Mucosa of rectum (tissue), 2 donors: ENCODE results near the gene MIPOL1.

Experiments
- H3K27ac ChIP-seq, 2 donors: one replicate each; pipeline ENCODE4 v1.7.0; 2013; ENCODE audit warnings: inconsistent platforms in 2 of 2, low read depth in 2 of 2, low read length in 2 of 2
- H3K27me3 ChIP-seq, 2 donors: one replicate each; pipeline ENCODE4 v1.7.0; 2013; ENCODE audit warnings: low read length in 2 of 2; ENCODE audit not compliant: control insufficient read depth in 2 of 2, insufficient read depth in 2 of 2
- H3K36me3 ChIP-seq, 2 donors: one replicate each; pipeline ENCODE4 v1.7.0; 2013; ENCODE audit warnings: low read length in 2 of 2; ENCODE audit not compliant: control insufficient read depth in 2 of 2, insufficient read depth in 2 of 2
- H3K4me1 ChIP-seq, 2 donors: one replicate each; pipeline ENCODE4 v1.7.0; 2013; ENCODE audit warnings: low read length in 2 of 2, mild to moderate bottlenecking in 1 of 2; ENCODE audit not compliant: control insufficient read depth in 2 of 2, insufficient read depth in 2 of 2
- H3K4me3 ChIP-seq, 2 donors: one replicate each; pipeline ENCODE4 v1.7.0; 2013; ENCODE audit warnings: low read length in 2 of 2
- H3K9ac ChIP-seq, 2 donors: one replicate each; pipeline ENCODE4 v1.7.0; 2013; ENCODE audit warnings: low read length in 2 of 2, low read depth in 1 of 2, mild to moderate bottlenecking in 1 of 2
- H3K9me3 ChIP-seq, 2 donors: one replicate each; pipeline ENCODE4 v1.7.0; 2013; ENCODE audit warnings: low read length in 2 of 2; ENCODE audit not compliant: control insufficient read depth in 2 of 2
- donor health status: healthy.
- donor health status: Normal muscosa, but diverticular disease.

MIPOL1 gene

GRCh38 chr14:37466003-37466622 lies 268.4 kb downstream of the MIPOL1 start:
- no peak overlapping the region for H3K9ac ChIP-seq
- no peaks in the 10 kb centered on the region for H3K27me3 ChIP-seq
- peak overlapping the region; percentile 74 to 79 for H3K27ac ChIP-seq
- H3K9me3 ChIP-seq, result peaks cover 0 to 3% of the 10 kb centered on the region in 2 donors
- no peaks in the 10 kb centered on the region for H3K36me3 ChIP-seq
- peak overlapping the region; percentile 33 to 39 for H3K4me3 ChIP-seq
- H3K4me1 ChIP-seq, result peaks cover 2 to 12% of the 10 kb centered on the region in 2 donors

- peak overlapping the region; percentile 74 to 79 for H3K27ac ChIP-seq
- no peaks in the 10 kb centered on the region for H3K36me3 ChIP-seq
- no peak overlapping the region for H3K9ac ChIP-seq
- H3K27me3 ChIP-seq, result no peaks in the 10 kb centered on the region
- peaks cover 0 to 3% of the 10 kb centered on the region in 2 donors for H3K9me3 ChIP-seq
- peak overlapping the region; percentile 33 to 39 for H3K4me3 ChIP-seq
- H3K4me1 ChIP-seq, result peaks cover 2 to 12% of the 10 kb centered on the region in 2 donors
These were observed 268.9 kb downstream of the MIPOL1 start for GRCh38 chr14:37466623-37467088.

GRCh38 chr14:37469650-37470049 lies 271.9 kb downstream of the MIPOL1 start:
- no peaks in the 10 kb centered on the region for H3K9me3 ChIP-seq

GRCh38 chr14:37470251-37470650 lies 272.5 kb downstream of the MIPOL1 start:
- no peak overlapping the region for H3K4me3 ChIP-seq
- H3K9me3 ChIP-seq, result no peaks in the 10 kb centered on the region
- no peaks in the 10 kb centered on the region for H3K36me3 ChIP-seq
- H3K27ac ChIP-seq, result no peak overlapping the region
- H3K4me1 ChIP-seq, result peaks cover 2 to 12% of the 10 kb centered on the region in 2 donors
- H3K27me3 ChIP-seq, result no peaks in the 10 kb centered on the region
- no peak overlapping the region for H3K9ac ChIP-seq

More at GRCh38 chr14:37469650-37470049, 271.9 kb downstream of the MIPOL1 start:
- no peak overlapping the region for H3K4me3 ChIP-seq
- H3K27me3 ChIP-seq, result no peaks in the 10 kb centered on the region
- H3K36me3 ChIP-seq, result no peaks in the 10 kb centered on the region
- peaks cover 2 to 12% of the 10 kb centered on the region in 2 donors for H3K4me1 ChIP-seq
- H3K27ac ChIP-seq, result no peak overlapping the region
- no peak overlapping the region for H3K9ac ChIP-seq

GRCh38 chr14:37472906-37473305 lies 275.2 kb downstream of the MIPOL1 start:
- Histone ChIP-seq H3K27ac (no peak overlapping the region), H3K27me3 (no peaks in the 10 kb centered on the region), H3K4me3 (no peak overlapping the region), H3K9me3 (peaks cover 0 to 3% of the 10 kb centered on the region in 2 donors), H3K9ac (no peak overlapping the region), H3K4me1 (no peaks in the 10 kb centered on the region), H3K36me3 (no peaks in the 10 kb centered on the region)

- H3K27me3 ChIP-seq, result no peaks in the 10 kb centered on the region
- H3K27ac ChIP-seq, result no peak overlapping the region
- H3K36me3 ChIP-seq, result no peaks in the 10 kb centered on the region
- H3K9me3 ChIP-seq, result peaks cover 0 to 3% of the 10 kb centered on the region in 2 donors
- H3K9ac ChIP-seq, result no peak overlapping the region
- no peaks in the 10 kb centered on the region for H3K4me1 ChIP-seq
- no peak overlapping the region for H3K4me3 ChIP-seq
These were observed 276.5 kb downstream of the MIPOL1 start for GRCh38 chr14:37474191-37474590.

GRCh38 chr14:37480446-37481290 lies 282.9 kb downstream of the MIPOL1 start:
- Histone ChIP-seq H3K9ac (no peak overlapping the region), H3K4me1 (no peaks in the 10 kb centered on the region), H3K36me3 (no peaks in the 10 kb centered on the region), H3K4me3 (no peak overlapping the region), H3K27me3 (no peaks in the 10 kb centered on the region), H3K9me3 (peaks cover 0 to 3% of the 10 kb centered on the region in 2 donors), H3K27ac (no peak overlapping the region)

- H3K4me1 ChIP-seq, result no peaks in the 10 kb centered on the region
- H3K4me3 ChIP-seq, result no peak overlapping the region
- H3K9me3 ChIP-seq, result peaks cover 0 to 2% of the 10 kb centered on the region in 2 donors
- no peaks in the 10 kb centered on the region for H3K27me3 ChIP-seq
- H3K9ac ChIP-seq, result no peak overlapping the region
- H3K36me3 ChIP-seq, result no peaks in the 10 kb centered on the region
- H3K27ac ChIP-seq, result no peak overlapping the region
These were observed 284.7 kb downstream of the MIPOL1 start for GRCh38 chr14:37482428-37482827.

- Histone ChIP-seq H3K9ac (no peak overlapping the region), H3K27ac (no peak overlapping the region), H3K27me3 (no peaks in the 10 kb centered on the region), H3K4me1 (no peaks in the 10 kb centered on the region), H3K36me3 (no peaks in the 10 kb centered on the region), H3K9me3 (no peaks in the 10 kb centered on the region), H3K4me3 (no peak overlapping the region)
These were observed 285.9 kb downstream of the MIPOL1 start for GRCh38 chr14:37483672-37484071.

- H3K4me1 ChIP-seq, result no peaks in the 10 kb centered on the region
These were observed 292.9 kb downstream of the MIPOL1 start for GRCh38 chr14:37490607-37491006.

More at GRCh38 chr14:37490607-37491006, 292.9 kb downstream of the MIPOL1 start:
- Histone ChIP-seq H3K27me3 (no peaks in the 10 kb centered on the region), H3K27ac (no peak overlapping the region), H3K9ac (no peak overlapping the region), H3K36me3 (no peaks in the 10 kb centered on the region), H3K9me3 (no peaks in the 10 kb centered on the region), H3K4me3 (no peak overlapping the region)
